Measurements from ENCODE around the gene FLRT1. TPM values are rescaled to one million over a fixed set of nuclear protein-coding genes. Genes with fewer than 3 reads are reported as not detected.

Gene FLRT1
- total RNA-seq, 6 donors from 2014 or later = 0.09 to 0.30 (median 0.15) TPM; not detected in 3

DNA sequence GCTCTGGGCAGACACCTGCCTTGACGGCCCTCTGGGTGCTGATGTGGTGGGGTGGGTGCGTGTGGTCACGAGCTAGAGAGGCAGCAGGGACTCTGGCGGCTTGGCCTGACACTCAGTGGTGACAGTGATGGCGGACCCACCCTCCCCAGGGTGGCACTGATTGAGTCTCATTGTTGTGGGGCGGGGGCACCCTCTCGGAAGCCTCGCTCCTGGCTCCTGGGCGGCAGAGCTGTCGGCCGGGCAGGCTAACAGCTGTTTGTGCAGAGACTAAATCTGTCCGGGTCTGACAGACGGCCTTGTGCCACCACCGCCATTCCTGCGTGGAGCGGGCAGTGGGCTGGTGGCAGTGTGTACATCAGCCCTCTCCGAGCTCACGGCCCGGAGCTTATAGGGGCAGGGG, 15.6 kb downstream of the FLRT1 start:
- no peak overlapping the region for H3K4me3 ChIP-seq
- no peaks in the 10 kb centered on the region for H3K36me3 ChIP-seq
- WGBS, 2 donors = 96 to 98% methylated on average over 5 to 16 of the region's 19 CpGs
- ATAC-seq (ENCODE audit: low FRiP score in 2 of 2) (no peak), DNase-seq (peak in 1 of 2 donors; percentile 70)
- no peaks in the 10 kb centered on the region for H3K4me1 ChIP-seq
- no peaks in the 10 kb centered on the region for H3K27me3 ChIP-seq
- no peak overlapping the region for H3K27ac ChIP-seq
- H3K9me3 ChIP-seq = no peaks in the 10 kb centered on the region
- TF ChIP-seq POLR2AphosphoS5 (IDR thresholded peaks at IDR 0.05) = no peak
- TF ChIP-seq EP300 (IDR thresholded peaks at IDR 0.05) = no peak
- TF ChIP-seq, protein P1, sequence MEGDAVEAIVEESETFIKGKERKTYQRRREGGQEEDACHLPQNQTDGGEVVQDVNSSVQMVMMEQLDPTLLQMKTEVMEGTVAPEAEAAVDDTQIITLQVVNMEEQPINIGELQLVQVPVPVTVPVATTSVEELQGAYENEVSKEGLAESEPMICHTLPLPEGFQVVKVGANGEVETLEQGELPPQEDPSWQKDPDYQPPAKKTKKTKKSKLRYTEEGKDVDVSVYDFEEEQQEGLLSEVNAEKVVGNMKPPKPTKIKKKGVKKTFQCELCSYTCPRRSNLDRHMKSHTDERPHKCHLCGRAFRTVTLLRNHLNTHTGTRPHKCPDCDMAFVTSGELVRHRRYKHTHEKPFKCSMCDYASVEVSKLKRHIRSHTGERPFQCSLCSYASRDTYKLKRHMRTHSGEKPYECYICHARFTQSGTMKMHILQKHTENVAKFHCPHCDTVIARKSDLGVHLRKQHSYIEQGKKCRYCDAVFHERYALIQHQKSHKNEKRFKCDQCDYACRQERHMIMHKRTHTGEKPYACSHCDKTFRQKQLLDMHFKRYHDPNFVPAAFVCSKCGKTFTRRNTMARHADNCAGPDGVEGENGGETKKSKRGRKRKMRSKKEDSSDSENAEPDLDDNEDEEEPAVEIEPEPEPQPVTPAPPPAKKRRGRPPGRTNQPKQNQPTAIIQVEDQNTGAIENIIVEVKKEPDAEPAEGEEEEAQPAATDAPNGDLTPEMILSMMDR (IDR thresholded peaks at IDR 0.05) = no peak
- TF ChIP-seq POLR2A (IDR thresholded peaks at IDR 0.05) = no peak

DNA sequence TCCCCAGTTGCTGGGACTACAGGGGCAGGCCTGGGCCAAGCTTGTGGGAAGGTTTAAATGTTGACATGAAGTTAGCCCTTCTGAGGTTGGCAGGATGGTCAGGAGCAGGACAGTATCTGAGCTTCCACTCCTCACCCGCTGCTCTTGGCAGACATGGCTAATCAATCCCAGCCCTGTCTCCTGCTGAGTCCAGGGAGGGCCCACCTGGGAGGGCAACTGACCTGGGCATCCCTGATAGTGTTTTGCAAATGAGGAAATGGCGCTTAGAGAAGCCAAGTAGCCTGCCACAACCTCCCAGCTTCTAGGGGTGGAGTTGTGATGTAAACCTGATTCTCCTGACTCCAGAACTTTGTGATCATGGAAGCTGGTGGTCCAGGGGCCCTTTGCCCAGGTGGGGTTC, 16.7 kb downstream of the FLRT1 start:
- H3K27me3 ChIP-seq = no peaks in the 10 kb centered on the region
- no peak overlapping the region for H3K27ac ChIP-seq
- no peak for DNase-seq
- H3K9me3 ChIP-seq = no peaks in the 10 kb centered on the region
- no peaks in the 10 kb centered on the region for H3K36me3 ChIP-seq
- no peak for ATAC-seq (ENCODE audit: low FRiP score in 2 of 2)
- no peaks in the 10 kb centered on the region for H3K4me1 ChIP-seq
- no peak overlapping the region for H3K4me3 ChIP-seq
- 83 to 95% methylated on average over 2 of the region's 2 CpGs for WGBS, 2 donors
- TF ChIP-seq POLR2A (IDR thresholded peaks at IDR 0.05) (no peak), EP300 (IDR thresholded peaks at IDR 0.05) (no peak), POLR2AphosphoS5 (IDR thresholded peaks at IDR 0.05) (no peak)
- TF ChIP-seq, protein P1 (IDR thresholded peaks at IDR 0.05) = no peak

DNA sequence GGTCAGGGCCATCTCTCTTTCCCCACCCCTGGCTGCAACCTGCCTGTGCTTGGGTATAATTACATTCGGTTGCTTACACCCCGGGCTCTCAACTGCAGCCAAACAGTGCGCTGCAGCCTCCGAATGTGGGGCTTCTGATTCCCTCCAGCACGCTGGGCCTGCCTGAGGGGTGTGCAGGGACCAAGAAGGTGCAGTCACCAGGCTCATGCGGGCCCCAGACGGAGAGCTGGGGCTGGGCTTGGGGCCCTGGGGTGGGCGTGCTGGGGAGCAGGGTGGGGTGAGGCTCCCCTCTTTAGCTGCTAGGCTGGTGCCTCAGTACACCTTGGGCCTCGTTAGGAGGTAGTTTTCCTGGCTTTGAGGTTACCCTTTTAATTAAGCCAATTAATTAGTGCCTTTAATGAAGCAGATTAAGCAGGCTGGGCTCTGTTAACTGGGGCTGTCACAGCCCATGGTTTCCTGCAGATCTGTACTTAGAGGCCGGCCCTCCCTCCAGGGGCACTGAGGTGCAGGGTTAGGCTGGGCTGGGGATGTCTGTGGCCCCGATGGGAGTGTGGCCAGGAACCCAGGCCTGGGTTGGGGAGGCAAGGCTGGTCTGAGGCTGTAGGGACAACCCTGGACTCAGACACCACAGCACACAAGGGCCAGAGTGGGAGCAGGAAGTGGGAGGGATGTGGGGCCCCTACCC, 17.3 kb downstream of the FLRT1 start:
- Histone ChIP-seq H3K4me3 (no peak overlapping the region), H3K9me3 (no peaks in the 10 kb centered on the region), H3K4me1 (no peaks in the 10 kb centered on the region), H3K27ac (no peak overlapping the region), H3K36me3 (no peaks in the 10 kb centered on the region), H3K27me3 (no peaks in the 10 kb centered on the region)
- ATAC-seq (ENCODE audit: low FRiP score in 2 of 2) (no peak), DNase-seq (peak in 1 of 2 donors; percentile 54)
- TF ChIP-seq EP300 (IDR thresholded peaks at IDR 0.05) = no peak
- TF ChIP-seq POLR2A (IDR thresholded peaks at IDR 0.05) = no peak
- TF ChIP-seq, protein P1 (IDR thresholded peaks at IDR 0.05) = no peak
- no peak for TF ChIP-seq POLR2AphosphoS5 (IDR thresholded peaks at IDR 0.05)
- whole genome bisulfite sequencing, 2 donors = 90 to 91% methylated on average over 8 to 11 of the region's 11 CpGs

DNA sequence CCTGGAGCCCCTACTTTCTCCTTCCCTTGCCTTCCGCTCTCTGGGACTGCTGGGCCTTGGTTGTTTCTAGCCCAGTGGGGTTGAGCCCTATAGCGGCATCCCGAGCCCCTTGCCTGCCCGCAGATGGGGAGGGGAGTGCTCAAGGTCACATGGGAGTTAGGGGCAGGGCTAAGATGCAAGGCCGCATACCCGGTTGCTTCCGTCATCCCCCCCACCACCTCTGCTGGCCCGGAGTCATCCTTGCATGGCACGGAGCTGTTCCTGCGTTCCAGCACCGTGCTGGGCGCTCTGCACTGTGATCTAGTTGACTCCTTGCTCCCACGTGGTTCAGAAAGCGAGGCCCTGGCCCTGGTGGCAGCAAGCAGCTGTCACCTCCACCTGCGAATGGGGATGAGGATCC, 18.0 kb downstream of the FLRT1 start:
- DNase-seq = peak in 1 of 2 donors; percentile 56
- Histone ChIP-seq H3K4me3 (no peak overlapping the region), H3K36me3 (no peaks in the 10 kb centered on the region), H3K27me3 (no peaks in the 10 kb centered on the region), H3K27ac (no peak overlapping the region), H3K4me1 (no peaks in the 10 kb centered on the region), H3K9me3 (no peaks in the 10 kb centered on the region)
- TF ChIP-seq POLR2A (IDR thresholded peaks at IDR 0.05) (no peak), EP300 (IDR thresholded peaks at IDR 0.05) (no peak), POLR2AphosphoS5 (IDR thresholded peaks at IDR 0.05) (no peak)
- TF ChIP-seq, protein P1 (IDR thresholded peaks at IDR 0.05) = no peak
- 84 to 86% methylated on average over 12 to 15 of the region's 15 CpGs for WGBS, 2 donors
- ATAC-seq (ENCODE audit: low FRiP score in 2 of 2) = no peak

DNA sequence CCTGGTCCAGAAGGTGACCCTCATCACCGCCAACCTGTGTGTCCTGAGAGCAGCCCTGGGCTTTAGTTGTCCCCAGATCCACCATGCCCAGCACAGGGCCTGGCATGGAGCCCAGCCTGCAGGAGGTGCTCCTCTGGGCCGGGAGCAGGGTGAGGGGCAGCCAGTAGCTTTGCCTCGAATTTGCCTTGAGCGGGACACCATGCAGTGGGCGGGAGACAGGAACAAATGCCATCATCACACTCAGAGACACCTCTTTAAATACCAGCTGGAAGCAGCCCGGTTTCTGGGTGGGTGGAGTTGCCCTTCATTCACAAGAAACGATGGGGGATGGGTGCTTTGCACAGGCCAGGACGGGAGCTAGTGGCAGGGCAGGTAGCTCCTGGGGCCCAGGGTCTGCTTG, 19.3 kb downstream of the FLRT1 start:
- Histone ChIP-seq H3K4me1 (no peaks in the 10 kb centered on the region), H3K36me3 (no peaks in the 10 kb centered on the region), H3K4me3 (no peak overlapping the region), H3K27ac (no peak overlapping the region), H3K9me3 (no peaks in the 10 kb centered on the region), H3K27me3 (no peaks in the 10 kb centered on the region)
- TF ChIP-seq POLR2A (IDR thresholded peaks at IDR 0.05) = no peak
- 54 to 60% methylated on average over 7 to 8 of the region's 8 CpGs for WGBS, 2 donors
- ATAC-seq (ENCODE audit: low FRiP score in 2 of 2) (no peak), DNase-seq (peak in 1 of 2 donors; percentile 44)
